ENCODE data around the gene CKM. TPM values are rescaled to one million over a fixed set of nuclear protein-coding genes. Genes with fewer than 3 reads are reported as not detected.

The CKM gene
- polyA plus RNA-seq: 10 to 100 TPM in 2 of 4 donors, 1 to 10 TPM in 1, under 1 TPM in 1; 0.09 to 30.5 (median 14.4) TPM
- long read RNA-seq, donor 1, partial matches to known transcripts: 0 of 1 reads
- long read RNA-seq, donor 1, other reads (novel, unspliced or antisense): 0 of 1 reads
- long read RNA-seq, donor 2: 0 reads
- long read RNA-seq, donor 3, partial matches to known transcripts: 0 of 1 reads
- long read RNA-seq, donor 3, other reads (novel, unspliced or antisense): 0 of 1 reads
- long read RNA-seq, donor 4: 0 reads
- long read RNA-seq, donor 5, transcript CKM-201 (8 exons, 1,657 nt): major isoform, 12 of 12 reads
- long read RNA-seq, donor 5, partial matches to known transcripts: 0 of 12 reads
- long read RNA-seq, donor 5, other reads (novel, unspliced or antisense): 0 of 12 reads
- long read RNA-seq, donor 6, partial matches to known transcripts: 0 of 3 reads
- long read RNA-seq, donor 6, other reads (novel, unspliced or antisense): 0 of 3 reads
- long read RNA-seq, donor 7, transcript CKM-201 (8 exons, 1,657 nt): major isoform, 974 of 1,720 reads
- long read RNA-seq, donor 7, partial matches to known transcripts: 642 of 1,720 reads
- long read RNA-seq, donor 7, other reads (novel, unspliced or antisense): 104 of 1,720 reads
- long read RNA-seq, donor 8, transcript CKM-201 (8 exons, 1,657 nt): major isoform, 54 of 110 reads
- long read RNA-seq, donor 8, partial matches to known transcripts: 46 of 110 reads
- long read RNA-seq, donor 8, other reads (novel, unspliced or antisense): 10 of 110 reads
- long read RNA-seq, donor 9: 0 reads
- long read RNA-seq, donor 10: 0 reads

GRCh38 chr19:45322744-45323281 is at the start of gene CKM:
Gene CKM (minus strand): TSS chr19:45322875. CDS start chr19:45319713, 3,162 bp downstream.
- Histone ChIP-seq H3K27me3 (ENCODE audit: control insufficient read depth in 3 of 3, insufficient read depth in 3 of 3, low read length in 3 of 3) (peaks cover 7 to 31% (median 18%) of the 10 kb centered on the region in 3 donors), H3K27ac (ENCODE audit: low read depth in 1 of 3, low read length in 2 of 3) (no peak within 1 kb of the TSS), H3K36me3 (ENCODE audit: control insufficient read depth in 3 of 3, insufficient read depth in 2 of 3, low read depth in 1 of 3, low read length in 3 of 3) (no peaks in the 10 kb centered on the region), H3K9me3 (ENCODE audit: control insufficient read depth in 2 of 2, insufficient read depth in 1 of 2, low read depth in 1 of 2, low read length in 1 of 2) (no peaks in the 10 kb centered on the region), H3K4me3 (ENCODE audit: low read depth in 1 of 3, low read length in 3 of 3) (peak within 1 kb of the TSS in 1 of 3 donors; percentile 24), H3K4me1 (ENCODE audit: control insufficient read depth in 3 of 3, insufficient read depth in 2 of 3, low read depth in 1 of 3, low read length in 2 of 3) (peaks cover 0 to 8% (median 0%) of the 10 kb centered on the region in 3 donors)
- no peak for FAIRE-seq
- no peak for DNase-seq
- WGBS, 3 donors: 38 to 43% (median 43%) methylated on average over 12 to 15 of the region's 15 CpGs

GRCh38 chr19:45370410-45371204 is 47.9 kb upstream of the CKM start, which contains the start of gene ERCC2:
Gene ERCC2 (minus strand): TSS chr19:45370573. CDS start chr19:45370540, 33 bp downstream.
- no peaks in the 10 kb centered on the region for H3K27me3 ChIP-seq (ENCODE audit: control insufficient read depth in 3 of 3, insufficient read depth in 3 of 3, low read length in 3 of 3)
- H3K9me3 ChIP-seq (ENCODE audit: control insufficient read depth in 2 of 2, insufficient read depth in 1 of 2, low read depth in 1 of 2, low read length in 1 of 2): no peaks in the 10 kb centered on the region
- WGBS, 3 donors: 3 to 4% (median 4%) methylated on average over 55 of the region's 55 CpGs
- peak within 1 kb of the TSS; percentile 54 to 87 (median 84) for H3K27ac ChIP-seq (ENCODE audit: low read depth in 1 of 3, low read length in 2 of 3)
- peak; percentile 99 to 100 for DNase-seq
- H3K4me3 ChIP-seq (ENCODE audit: low read depth in 1 of 3, low read length in 3 of 3): peak within 1 kb of the TSS; percentile 84 to 91 (median 89)
- no peak for FAIRE-seq
- peaks cover 0 to 14% (median 0%) of the 10 kb centered on the region in 3 donors for H3K36me3 ChIP-seq (ENCODE audit: control insufficient read depth in 3 of 3, insufficient read depth in 2 of 3, low read depth in 1 of 3, low read length in 3 of 3)
- H3K4me1 ChIP-seq (ENCODE audit: control insufficient read depth in 3 of 3, insufficient read depth in 2 of 3, low read depth in 1 of 3, low read length in 2 of 3): no peaks in the 10 kb centered on the region

GRCh38 chr19:45368737-45369340 is 46.2 kb upstream of the CKM start:
- H3K27me3 ChIP-seq (ENCODE audit: control insufficient read depth in 3 of 3, insufficient read depth in 3 of 3, low read length in 3 of 3): no peaks in the 10 kb centered on the region
- H3K27ac ChIP-seq (ENCODE audit: low read depth in 1 of 3, low read length in 2 of 3): no peak overlapping the region
- FAIRE-seq (no peak), DNase-seq (no peak)
- H3K36me3 ChIP-seq (ENCODE audit: control insufficient read depth in 3 of 3, insufficient read depth in 2 of 3, low read depth in 1 of 3, low read length in 3 of 3): peaks cover 0 to 30% (median 0%) of the 10 kb centered on the region in 3 donors
- no peaks in the 10 kb centered on the region for H3K9me3 ChIP-seq (ENCODE audit: control insufficient read depth in 2 of 2, insufficient read depth in 1 of 2, low read depth in 1 of 2, low read length in 1 of 2)
- H3K4me3 ChIP-seq (ENCODE audit: low read depth in 1 of 3, low read length in 3 of 3): no peak overlapping the region
- WGBS, 3 donors: 93 to 98% (median 94%) methylated on average over 11 of the region's 11 CpGs
- no peaks in the 10 kb centered on the region for H3K4me1 ChIP-seq (ENCODE audit: control insufficient read depth in 3 of 3, insufficient read depth in 2 of 3, low read depth in 1 of 3, low read length in 2 of 3)

GRCh38 chr19:45368127-45368526 is 45.5 kb upstream of the CKM start:
- Histone ChIP-seq H3K27ac (ENCODE audit: low read depth in 1 of 3, low read length in 2 of 3) (no peak overlapping the region), H3K4me1 (ENCODE audit: control insufficient read depth in 3 of 3, insufficient read depth in 2 of 3, low read depth in 1 of 3, low read length in 2 of 3) (no peaks in the 10 kb centered on the region), H3K4me3 (ENCODE audit: low read depth in 1 of 3, low read length in 3 of 3) (no peak overlapping the region), H3K36me3 (ENCODE audit: control insufficient read depth in 3 of 3, insufficient read depth in 2 of 3, low read depth in 1 of 3, low read length in 3 of 3) (peaks cover 0 to 36% (median 3%) of the 10 kb centered on the region in 3 donors), H3K27me3 (ENCODE audit: control insufficient read depth in 3 of 3, insufficient read depth in 3 of 3, low read length in 3 of 3) (no peaks in the 10 kb centered on the region), H3K9me3 (ENCODE audit: control insufficient read depth in 2 of 2, insufficient read depth in 1 of 2, low read depth in 1 of 2, low read length in 1 of 2) (no peaks in the 10 kb centered on the region)
- FAIRE-seq: no peak
- DNase-seq: no peak
- 94 to 98% (median 96%) methylated on average over 4 of the region's 4 CpGs for WGBS, 3 donors

- Histone ChIP-seq H3K27me3 (ENCODE audit: control insufficient read depth in 3 of 3, insufficient read depth in 3 of 3, low read length in 3 of 3) (no peaks in the 10 kb centered on the region), H3K4me3 (ENCODE audit: low read depth in 1 of 3, low read length in 3 of 3) (no peak overlapping the region), H3K27ac (ENCODE audit: low read depth in 1 of 3, low read length in 2 of 3) (no peak overlapping the region), H3K4me1 (ENCODE audit: control insufficient read depth in 3 of 3, insufficient read depth in 2 of 3, low read depth in 1 of 3, low read length in 2 of 3) (no peaks in the 10 kb centered on the region), H3K36me3 (ENCODE audit: control insufficient read depth in 3 of 3, insufficient read depth in 2 of 3, low read depth in 1 of 3, low read length in 3 of 3) (peaks cover 2 to 58% (median 6%) of the 10 kb centered on the region in 3 donors), H3K9me3 (ENCODE audit: control insufficient read depth in 2 of 2, insufficient read depth in 1 of 2, low read depth in 1 of 2, low read length in 1 of 2) (no peaks in the 10 kb centered on the region)
- no peak for FAIRE-seq
- 85 to 92% (median 86%) methylated on average over 12 of the region's 12 CpGs for WGBS, 3 donors
- no peak for DNase-seq
Observed at GRCh38 chr19:45364696-45365095, 42.0 kb upstream of the CKM start.

GRCh38 chr19:45363861-45364459 is 41.3 kb upstream of the CKM start:
- Histone ChIP-seq H3K9me3 (ENCODE audit: control insufficient read depth in 2 of 2, insufficient read depth in 1 of 2, low read depth in 1 of 2, low read length in 1 of 2) (no peaks in the 10 kb centered on the region), H3K27ac (ENCODE audit: low read depth in 1 of 3, low read length in 2 of 3) (no peak overlapping the region), H3K4me1 (ENCODE audit: control insufficient read depth in 3 of 3, insufficient read depth in 2 of 3, low read depth in 1 of 3, low read length in 2 of 3) (no peaks in the 10 kb centered on the region), H3K36me3 (ENCODE audit: control insufficient read depth in 3 of 3, insufficient read depth in 2 of 3, low read depth in 1 of 3, low read length in 3 of 3) (peaks cover 2 to 63% (median 6%) of the 10 kb centered on the region in 3 donors), H3K27me3 (ENCODE audit: control insufficient read depth in 3 of 3, insufficient read depth in 3 of 3, low read length in 3 of 3) (no peaks in the 10 kb centered on the region), H3K4me3 (ENCODE audit: low read depth in 1 of 3, low read length in 3 of 3) (no peak overlapping the region)
- 90 to 93% (median 92%) methylated on average over 37 to 44 of the region's 44 CpGs for WGBS, 3 donors
- DNase-seq (no peak), FAIRE-seq (no peak)

- WGBS, 3 donors: 89 to 92% (median 92%) methylated on average over 16 of the region's 16 CpGs
- no peaks in the 10 kb centered on the region for H3K9me3 ChIP-seq (ENCODE audit: control insufficient read depth in 2 of 2, insufficient read depth in 1 of 2, low read depth in 1 of 2, low read length in 1 of 2)
- DNase-seq: no peak
- no peaks in the 10 kb centered on the region for H3K4me1 ChIP-seq (ENCODE audit: control insufficient read depth in 3 of 3, insufficient read depth in 2 of 3, low read depth in 1 of 3, low read length in 2 of 3)
- peaks cover 2 to 68% (median 6%) of the 10 kb centered on the region in 3 donors for H3K36me3 ChIP-seq (ENCODE audit: control insufficient read depth in 3 of 3, insufficient read depth in 2 of 3, low read depth in 1 of 3, low read length in 3 of 3)
- H3K27ac ChIP-seq (ENCODE audit: low read depth in 1 of 3, low read length in 2 of 3): no peak overlapping the region
- no peak overlapping the region for H3K4me3 ChIP-seq (ENCODE audit: low read depth in 1 of 3, low read length in 3 of 3)
- no peaks in the 10 kb centered on the region for H3K27me3 ChIP-seq (ENCODE audit: control insufficient read depth in 3 of 3, insufficient read depth in 3 of 3, low read length in 3 of 3)
- FAIRE-seq: no peak
Observed at GRCh38 chr19:45362291-45362690, 39.6 kb upstream of the CKM start.
